Stimulated activated CD8-positive, alpha-beta memory T cell treated with anti-CD3 and anti-CD28 coated beads, Interleukin-15, amount 100 ng/mL, for 4 hours (primary cell): Measurements from ENCODE around the gene MEGF6.

Source experiments
- DNase-seq, 2 donors: peaks; one replicate each; pipeline ENCODE4 v3.0.0-alpha.2; 2020; ENCODE audit warnings: low read depth in 2 of 2

The MEGF6 gene

GRCh38 chr1:3442901-3443300, 168.4 kb downstream of the MEGF6 start:
- DNase-seq: no peak

DNA sequence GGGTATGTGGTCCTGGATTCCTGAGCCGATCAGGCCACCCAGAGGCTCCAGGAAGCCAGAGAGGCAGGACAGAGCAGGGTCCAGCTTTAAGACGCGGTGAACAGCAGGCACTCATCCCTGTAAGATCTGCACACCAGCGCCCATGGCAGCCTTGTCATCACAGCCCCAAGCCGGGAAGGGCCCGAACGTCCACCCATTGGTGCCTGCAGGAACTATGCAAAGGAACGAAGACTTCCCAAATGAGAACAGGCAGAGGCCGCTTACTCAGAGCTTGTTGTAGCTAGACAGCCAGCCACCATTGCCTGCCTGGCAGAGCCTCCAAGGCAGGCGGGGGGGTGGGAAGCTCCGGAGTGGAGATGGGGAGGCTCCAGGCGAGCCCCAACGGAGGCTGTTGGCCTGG, 169.0 kb downstream of the MEGF6 start:
- DNase-seq: no peak

DNA sequence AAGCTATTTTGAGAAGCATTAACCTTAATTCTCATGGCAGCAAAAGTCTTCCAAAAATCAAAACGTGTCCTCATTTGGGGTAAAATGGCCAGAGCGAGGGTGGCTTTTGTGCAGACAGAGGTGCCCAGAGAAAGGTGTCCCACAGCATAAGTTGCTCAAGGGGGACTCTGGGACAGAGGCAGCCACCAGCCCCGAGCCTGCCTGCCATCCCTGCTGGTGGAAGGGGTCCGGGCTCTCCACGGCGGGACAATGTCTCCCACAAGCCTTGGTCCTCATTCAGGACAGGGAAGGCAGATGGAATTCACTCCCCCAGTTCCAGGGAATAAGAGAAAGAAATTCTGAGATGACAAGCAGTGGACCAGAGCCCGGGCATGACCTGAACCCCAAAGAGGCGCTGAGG, 169.4 kb downstream of the MEGF6 start:
- DNase-seq: no peak

- DNase-seq: no peak
Measured at GRCh38 chr1:3441410-3441847, 169.9 kb downstream of the MEGF6 start.

GRCh38 chr1:3440711-3441409, 170.4 kb downstream of the MEGF6 start:
- no peak for DNase-seq

GRCh38 chr1:3440300-3440681, 171.0 kb downstream of the MEGF6 start:
- DNase-seq: no peak
